GM12872 (cell line): ENCODE data around the gene EFCAB8.

Experiments used
- TF ChIP-seq, protein P1 (sequence below): IDR thresholded peaks from 3 replicates; pipeline ENCODE4 v1.5.1; 2011; ENCODE audit warnings: low read depth, mild to moderate bottlenecking, low read length, moderate library complexity; ENCODE audit not compliant: insufficient read depth

EFCAB8 gene

DNA sequence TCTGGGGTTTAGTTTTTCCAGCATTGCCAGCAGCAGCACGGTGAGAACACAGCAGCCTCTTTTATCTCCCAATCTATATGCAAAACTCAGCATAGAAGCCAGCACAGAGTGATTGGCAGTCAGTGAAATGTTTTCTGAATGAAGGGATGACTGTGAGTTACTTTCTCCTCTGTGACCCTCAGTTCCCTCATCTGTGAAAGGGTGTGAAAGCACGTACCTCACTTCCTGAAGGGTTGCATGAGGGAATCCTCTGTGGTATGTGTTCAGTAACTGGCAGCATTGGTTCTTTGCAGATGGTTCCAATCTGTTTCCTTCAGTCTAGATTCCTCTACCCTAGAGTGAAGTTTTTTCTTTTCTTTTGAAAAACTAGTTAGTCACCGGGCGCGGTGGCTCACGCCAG, 40.0 kb downstream of the EFCAB8 start:
- TF ChIP-seq, protein P1, sequence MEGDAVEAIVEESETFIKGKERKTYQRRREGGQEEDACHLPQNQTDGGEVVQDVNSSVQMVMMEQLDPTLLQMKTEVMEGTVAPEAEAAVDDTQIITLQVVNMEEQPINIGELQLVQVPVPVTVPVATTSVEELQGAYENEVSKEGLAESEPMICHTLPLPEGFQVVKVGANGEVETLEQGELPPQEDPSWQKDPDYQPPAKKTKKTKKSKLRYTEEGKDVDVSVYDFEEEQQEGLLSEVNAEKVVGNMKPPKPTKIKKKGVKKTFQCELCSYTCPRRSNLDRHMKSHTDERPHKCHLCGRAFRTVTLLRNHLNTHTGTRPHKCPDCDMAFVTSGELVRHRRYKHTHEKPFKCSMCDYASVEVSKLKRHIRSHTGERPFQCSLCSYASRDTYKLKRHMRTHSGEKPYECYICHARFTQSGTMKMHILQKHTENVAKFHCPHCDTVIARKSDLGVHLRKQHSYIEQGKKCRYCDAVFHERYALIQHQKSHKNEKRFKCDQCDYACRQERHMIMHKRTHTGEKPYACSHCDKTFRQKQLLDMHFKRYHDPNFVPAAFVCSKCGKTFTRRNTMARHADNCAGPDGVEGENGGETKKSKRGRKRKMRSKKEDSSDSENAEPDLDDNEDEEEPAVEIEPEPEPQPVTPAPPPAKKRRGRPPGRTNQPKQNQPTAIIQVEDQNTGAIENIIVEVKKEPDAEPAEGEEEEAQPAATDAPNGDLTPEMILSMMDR = no peak

DNA sequence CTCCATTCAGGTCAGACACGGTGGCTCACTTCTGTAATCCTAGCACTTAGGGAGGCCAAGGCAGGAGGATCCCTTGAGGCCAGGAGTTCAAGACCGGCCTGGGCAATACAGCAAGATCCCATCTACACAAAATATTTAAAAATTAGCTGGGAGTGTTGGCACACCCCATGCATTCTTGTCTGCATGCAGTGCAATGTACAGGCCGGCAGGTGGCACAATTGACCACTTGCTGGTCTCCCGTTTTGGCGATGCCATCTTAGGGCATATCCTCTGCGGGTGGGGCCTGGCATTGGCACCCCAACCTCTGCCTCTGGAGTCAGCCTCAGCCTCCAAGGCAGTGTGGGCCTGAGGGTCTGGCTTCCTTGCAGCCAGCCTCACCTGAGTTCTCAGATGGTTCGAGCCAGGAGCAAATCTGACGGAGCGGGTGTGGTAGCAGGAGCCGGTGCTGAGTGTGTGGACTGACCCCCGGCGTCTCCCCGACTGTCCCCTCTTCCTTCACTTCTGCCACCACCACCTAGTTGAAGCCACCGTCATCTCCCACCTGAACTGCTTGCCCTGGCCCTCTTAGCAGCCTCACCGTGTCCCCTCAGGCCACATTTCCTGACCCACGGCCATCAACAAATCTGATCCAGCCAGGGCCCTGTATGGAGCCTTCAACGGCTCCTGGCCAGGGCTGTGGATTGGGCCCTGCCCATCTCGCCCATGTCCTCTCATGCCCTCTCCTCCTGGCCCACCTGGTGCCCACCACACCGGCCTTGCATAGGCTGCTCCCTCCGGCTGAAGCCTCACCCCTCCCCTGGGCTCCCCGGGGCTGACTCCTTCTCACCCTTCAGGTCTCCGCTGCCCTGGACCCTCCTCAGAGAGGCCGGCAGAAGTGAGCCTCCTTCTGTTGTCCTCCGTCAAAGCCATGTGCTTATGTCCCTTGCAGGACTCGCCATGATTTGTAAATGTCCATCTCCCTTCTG, 44.0 kb downstream of the EFCAB8 start:
- TF ChIP-seq, protein P1 = peak; percentile 92

DNA sequence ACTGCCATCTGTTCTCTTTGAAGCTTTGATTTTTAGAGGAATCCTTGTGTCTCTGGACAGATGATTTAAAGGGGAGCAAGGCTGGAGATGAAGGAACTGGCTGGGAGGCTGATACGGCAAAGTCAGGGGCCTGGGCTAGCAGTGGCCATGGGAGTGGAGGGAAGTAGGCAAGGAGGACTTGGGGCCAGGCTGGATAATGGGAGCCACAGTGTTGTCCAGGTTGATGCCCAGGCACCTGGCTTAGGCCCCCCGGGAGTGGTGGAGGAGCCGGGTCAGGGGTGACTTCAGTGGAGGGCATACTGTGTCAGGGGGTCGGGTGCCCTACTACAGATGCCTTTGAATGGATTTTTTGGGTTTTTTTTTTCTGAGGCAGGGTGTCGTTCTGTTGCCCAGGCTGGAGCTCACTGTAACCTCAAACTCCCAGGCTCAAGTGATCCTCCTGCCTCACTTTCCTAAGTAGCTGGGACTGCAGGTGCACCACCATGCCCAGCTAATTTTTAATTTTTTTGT, 45.0 kb downstream of the EFCAB8 start:
- TF ChIP-seq, protein P1 = no peak

DNA sequence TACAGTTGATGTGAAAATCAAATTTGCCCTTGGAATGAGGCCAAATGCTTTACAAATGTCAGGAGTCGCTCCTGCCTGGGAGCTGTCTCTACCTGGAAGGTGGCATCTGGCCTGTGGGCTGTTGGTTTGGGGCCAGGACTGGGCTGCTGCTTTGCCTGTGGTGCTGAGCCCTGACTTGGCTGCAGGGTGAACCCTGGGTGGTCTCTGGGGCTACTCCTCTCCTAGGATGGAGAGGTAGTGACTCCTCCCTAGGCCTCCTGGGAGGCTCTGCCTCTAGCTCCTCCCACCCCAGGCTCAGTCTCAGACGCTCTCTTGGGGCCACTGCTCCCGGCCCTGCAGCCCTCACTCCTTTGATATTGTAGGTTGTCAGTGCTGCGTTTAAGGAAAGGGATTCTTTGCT, 47.5 kb downstream of the EFCAB8 start:
- TF ChIP-seq, protein P1 = no peak

DNA sequence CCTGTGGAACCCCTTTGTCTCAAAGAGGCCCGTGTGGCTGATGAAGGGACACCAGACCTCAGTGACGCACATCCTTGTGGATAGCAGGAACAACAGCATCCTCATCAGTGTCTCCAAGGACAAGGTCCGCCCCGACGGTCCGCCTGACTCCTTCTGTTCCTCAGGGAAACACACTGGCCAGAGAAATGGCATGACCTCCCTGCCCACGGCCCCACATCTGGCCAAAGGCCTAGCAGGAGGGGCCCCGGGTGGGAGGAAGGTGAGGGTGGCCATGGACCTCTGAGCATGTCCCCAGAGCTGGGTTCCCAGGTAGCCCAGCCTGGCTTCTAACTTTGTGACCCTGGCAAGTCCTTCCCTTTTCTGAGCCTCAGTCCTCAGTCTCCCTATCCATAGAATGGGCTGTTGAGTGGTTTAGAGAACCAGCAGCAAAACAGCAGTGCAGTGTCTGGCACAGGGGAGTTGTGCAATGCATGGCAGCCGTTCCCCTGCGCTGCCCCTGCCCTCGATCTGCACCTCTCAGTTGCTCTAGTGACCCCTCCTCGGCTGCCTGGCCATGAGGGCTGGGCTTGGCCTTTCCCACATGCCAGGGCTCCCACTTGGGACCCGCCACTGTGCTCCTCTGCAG, 48.3 kb downstream of the EFCAB8 start:
- TF ChIP-seq, protein P1 = no peak

DNA sequence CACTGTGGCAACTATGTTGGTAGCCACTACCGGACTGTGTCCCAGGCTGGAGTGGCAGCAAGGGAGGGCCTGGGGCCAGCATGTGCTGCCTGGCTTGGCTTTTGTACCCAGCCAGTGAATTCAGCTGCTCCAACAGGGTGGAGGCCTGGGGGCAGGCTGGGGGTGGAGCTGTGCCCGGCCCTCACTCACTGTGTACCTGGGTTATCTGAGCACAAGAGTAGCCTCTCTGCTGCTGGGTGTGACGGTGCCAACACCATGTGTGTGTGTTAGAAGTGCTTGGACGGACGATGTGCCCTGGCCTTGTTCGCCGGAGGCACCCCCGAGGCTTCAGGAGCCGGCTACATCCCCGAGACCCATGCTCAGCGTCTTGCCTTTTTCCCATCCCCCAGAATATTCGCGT, 49.2 kb downstream of the EFCAB8 start:
- TF ChIP-seq, protein P1 = no peak

DNA sequence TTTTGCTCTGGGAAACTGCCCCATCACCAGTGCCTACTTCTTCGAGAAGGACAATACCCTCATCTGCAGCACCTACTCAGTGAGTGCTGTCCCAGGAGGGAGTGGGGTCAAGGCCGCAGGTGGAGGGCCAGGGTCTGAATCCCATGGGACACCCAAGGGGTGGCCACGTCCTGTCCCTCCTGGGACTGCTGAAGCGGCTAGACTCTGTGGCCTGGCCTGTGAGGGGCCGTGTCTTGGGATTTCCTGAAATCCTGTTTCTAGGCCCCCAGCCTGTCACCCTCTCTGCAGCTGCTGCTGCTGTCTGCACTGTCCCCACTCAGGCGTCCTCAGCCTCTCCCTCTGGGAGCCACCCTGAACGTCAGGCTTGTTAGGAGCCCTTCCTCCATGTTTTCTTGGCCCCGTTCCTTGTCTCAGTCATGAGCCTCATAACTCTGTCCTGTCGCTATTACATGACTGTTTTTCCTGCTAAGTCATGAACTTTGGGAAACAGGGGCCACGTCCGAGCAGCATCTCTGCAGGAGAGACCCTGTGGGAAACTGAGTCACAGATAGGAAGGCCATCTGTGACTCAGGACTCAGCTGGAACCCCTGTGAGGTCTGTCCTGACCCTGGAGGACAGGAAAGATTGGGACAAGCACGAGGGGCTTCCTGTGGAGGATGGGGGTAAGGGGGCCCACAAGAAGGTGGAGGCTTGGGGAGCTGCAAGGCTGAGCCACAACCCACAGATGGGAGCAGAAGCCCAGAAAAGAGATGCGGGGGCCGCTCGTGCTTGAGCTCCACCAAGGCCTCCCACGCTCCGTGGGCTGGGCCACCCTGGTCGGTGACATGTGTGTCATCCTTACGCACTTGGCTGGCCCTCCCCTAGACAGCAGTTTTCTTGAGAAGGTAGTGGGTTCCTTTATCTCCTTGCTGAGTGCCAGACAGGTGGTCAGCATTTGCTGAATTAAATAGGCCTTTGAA, 49.9 kb downstream of the EFCAB8 start:
- TF ChIP-seq, protein P1 = no peak
